Tibial nerve (tissue), 3 donors: Measurements from ENCODE around the gene MIEN1.

Source experiments
- CTCF ChIP-seq, 5 experiments: fragments of 200-600 bp in 3 of 5; fragments of 450-650 bp in 2 of 5; sonication (generic) in 3 of 5; IDR thresholded peaks; one replicate each; pipeline ENCODE4 v1.5.1; 2016 to 2019; ENCODE audit warnings: antibody characterized with exemption in 5 of 5, mild to moderate bottlenecking in 3 of 5, moderate library complexity in 2 of 5
- POLR2A ChIP-seq, 2 donors: fragments of 450-650 bp; IDR thresholded peaks; one replicate each; pipeline ENCODE4 v1.6.1; 2017; ENCODE audit warnings: antibody characterized with exemption in 2 of 2, mild to moderate bottlenecking in 2 of 2, moderate library complexity in 2 of 2

DNA sequence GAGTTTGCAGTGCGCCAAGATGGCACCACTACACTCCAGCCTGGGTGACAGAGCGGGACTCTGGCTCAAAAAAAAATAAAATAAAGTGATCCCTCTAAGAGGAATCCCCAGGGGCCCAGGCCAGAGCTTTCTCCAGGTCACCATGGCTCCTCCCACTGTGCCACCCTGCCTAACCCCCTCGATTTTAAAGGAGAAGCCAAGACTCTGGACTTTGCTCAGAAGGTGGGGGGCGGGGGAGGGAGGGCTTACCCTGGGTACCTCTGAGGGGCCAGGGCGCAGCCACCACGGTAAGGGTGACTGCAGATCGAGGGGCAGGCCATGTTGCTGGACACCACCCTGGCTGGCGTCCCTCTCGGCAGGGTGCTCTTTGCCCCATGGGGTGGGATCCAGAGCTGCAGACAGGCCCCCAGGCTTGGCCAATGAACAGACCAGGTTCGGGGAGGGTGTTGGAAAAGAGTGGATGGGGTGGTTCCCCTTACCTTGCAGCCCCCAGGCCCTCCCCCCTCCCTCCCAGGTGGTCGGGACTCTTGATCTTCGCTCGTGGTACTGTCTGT lies 7.0 kb upstream of the MIEN1 start:
- TF ChIP-seq CTCF (IDR thresholded peaks at IDR 0.05) (no peak), POLR2A (IDR thresholded peaks at IDR 0.05) (no peak)
